ENCODE data around the gene LCMT1. TPM values are rescaled to one million over a fixed set of nuclear protein-coding genes. Genes with fewer than 3 reads are reported as not detected.

Gene LCMT1
- total and polyA plus RNA-seq, 9 of the 15 experiments (the other 6 are each of a cell fraction or from before 2014, with no cell fraction given): 20.0 to 42.8 (median 32.3) TPM

DNA sequence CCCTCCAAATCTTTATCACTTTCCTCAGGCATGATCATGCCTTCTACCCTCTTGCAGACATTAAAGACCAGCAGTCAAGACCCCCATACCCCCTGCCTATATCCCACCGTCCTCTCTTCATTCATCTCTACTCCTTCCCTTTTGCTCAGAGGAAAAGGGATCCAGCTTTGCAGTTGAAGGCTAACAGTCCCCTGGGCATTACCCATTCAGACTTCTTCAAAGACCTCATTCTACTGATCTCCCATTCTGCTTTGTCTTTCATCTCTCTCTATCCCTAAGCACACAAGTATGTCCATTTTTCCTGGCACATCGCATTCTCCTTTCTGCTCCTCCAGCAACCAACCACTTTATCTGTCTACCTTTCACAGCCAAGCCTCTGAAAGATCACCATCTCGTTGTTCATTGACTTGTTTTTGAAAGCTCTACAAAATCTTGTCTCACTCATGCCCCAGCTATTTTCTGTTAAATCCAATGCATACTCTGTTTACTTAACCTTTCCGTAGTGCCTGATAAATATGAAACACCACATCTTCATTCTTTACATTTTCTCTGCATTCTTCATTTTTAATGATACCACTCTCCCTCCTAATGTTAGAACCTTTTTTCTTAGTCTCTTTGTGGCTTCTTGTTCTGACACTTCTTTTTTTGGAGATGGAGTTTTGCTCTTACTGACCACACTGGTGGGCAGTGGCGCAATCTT lies 14.1 kb upstream of the LCMT1 start:
- CTCF ChIA-PET (ENCODE audit: low intra/inter-chr PET ratio): no interaction called here
- POLR2A ChIA-PET: interaction anchor here (0.6 to 1.6 kb wide), 3 partner anchors 8 to 203 kb away, joined by 3 to 5 read pairs (median 3); no protein-coding TSS in a partner anchor

DNA sequence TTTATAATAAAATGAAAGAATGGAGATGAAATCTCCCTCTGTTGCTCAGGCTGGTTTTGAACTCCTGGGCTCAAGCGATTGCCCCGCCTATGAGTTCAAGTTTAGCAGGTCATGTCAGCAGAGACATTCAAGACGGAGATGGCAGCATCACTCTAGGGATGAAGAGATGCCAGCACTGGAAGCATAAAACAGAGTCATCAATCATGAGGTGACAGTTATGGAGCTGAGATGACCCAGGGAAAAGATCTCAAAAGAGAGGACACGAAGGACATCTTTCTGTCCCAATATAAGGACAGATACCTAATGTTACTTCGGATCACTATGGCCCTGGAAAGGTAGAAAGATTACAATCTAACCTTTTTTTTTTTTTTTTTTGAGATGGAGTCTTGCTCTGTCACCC lies 11.0 kb upstream of the LCMT1 start:
- Histone ChIP-seq H3K27ac (ENCODE audit: extremely low read depth, low read depth, low read length) (no peak overlapping the region), H3K9me3 (replicated peaks; ENCODE audit: control insufficient read depth, insufficient read depth, low read depth, low read length) (no peaks in the 10 kb centered on the region), H3K9ac (ENCODE audit: insufficient read depth in 1 of 2, low read depth in 2 of 2, low read length in 2 of 2) (no peak overlapping the region), H3K4me1 (replicated peaks in 1 of 2; ENCODE audit: control insufficient read depth in 2 of 2, insufficient read depth in 2 of 2, low read length in 2 of 2) (peaks cover 0 to under 1% of the 10 kb centered on the region in 2 experiments; a peak in 2 of 5 replicates), H3K4me3 (no peak overlapping the region), H3K4me2 (ENCODE audit: insufficient read depth, low read length) (no peak overlapping the region), H3K36me3 (ENCODE audit: control insufficient read depth, insufficient read depth, low read length) (no peaks in the 10 kb centered on the region), H2AFZ (ENCODE audit: low read depth, low read length) (no peak overlapping the region), H3K27me3 (ENCODE audit: control insufficient read depth in 2 of 2, insufficient read depth in 2 of 2, low read length in 2 of 2) (peaks cover 0 to 3% of the 10 kb centered on the region in 2 experiments; a peak in 1 of 5 replicates), H4K20me1 (replicated peaks; ENCODE audit: control insufficient read depth, insufficient read depth, low read length) (no peaks in the 10 kb centered on the region), H3K9me1 (ENCODE audit: control insufficient read depth, insufficient read depth, low read length) (no peaks in the 10 kb centered on the region), H3K79me2 (ENCODE audit: control insufficient read depth, insufficient read depth, low read length) (no peaks in the 10 kb centered on the region)
- intact Hi-C loops (cut with micrococcal nuclease) (no loop called here), in situ Hi-C loops (cut with MboI) (loop anchor here (10.0 kb wide), 1 partner anchor 196 kb away; no protein-coding TSS in a partner anchor)
- POLR2A ChIA-PET: no interaction called here
- WGBS (ENCODE audit: insufficient coverage, low coverage, missing lambda C conversion rate): 8% methylated on average over 5 of the region's 5 CpGs
- CTCF ChIA-PET (ENCODE audit: low intra/inter-chr PET ratio): no interaction called here
- DNase-seq (ENCODE audit: extremely low read depth in 1 of 4, low spot score in 3 of 4): no peak
- ATAC-seq: no peak
- no TSS peak for BruUV-seq (replicated peaks)
- no peak for FAIRE-seq
- TF ChIP-seq, protein P1, sequence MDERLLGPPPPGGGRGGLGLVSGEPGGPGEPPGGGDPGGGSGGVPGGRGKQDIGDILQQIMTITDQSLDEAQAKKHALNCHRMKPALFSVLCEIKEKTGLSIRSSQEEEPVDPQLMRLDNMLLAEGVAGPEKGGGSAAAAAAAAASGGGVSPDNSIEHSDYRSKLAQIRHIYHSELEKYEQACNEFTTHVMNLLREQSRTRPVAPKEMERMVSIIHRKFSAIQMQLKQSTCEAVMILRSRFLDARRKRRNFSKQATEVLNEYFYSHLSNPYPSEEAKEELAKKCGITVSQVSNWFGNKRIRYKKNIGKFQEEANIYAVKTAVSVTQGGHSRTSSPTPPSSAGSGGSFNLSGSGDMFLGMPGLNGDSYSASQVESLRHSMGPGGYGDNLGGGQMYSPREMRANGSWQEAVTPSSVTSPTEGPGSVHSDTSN (CRISPR knock-in tag; IDR thresholded peaks at IDR 0.05; ENCODE audit: low read depth): no peak
- TF ChIP-seq, protein P1 (tag; conservative IDR thresholded peaks at IDR 0.05; ENCODE audit: low read depth): peak; percentile 78

More for the DNA sequence above, 14.1 kb upstream of the LCMT1 start:
- H3K36me3 ChIP-seq (ENCODE audit: control insufficient read depth, insufficient read depth, low read length): no peaks in the 10 kb centered on the region
- no peak overlapping the region for H3K4me2 ChIP-seq (ENCODE audit: insufficient read depth, low read length)
- intact Hi-C loops (cut with micrococcal nuclease) (no loop called here), in situ Hi-C loops (cut with MboI) (no loop called here)
- no peak for ATAC-seq
- no peak for DNase-seq (ENCODE audit: extremely low read depth in 1 of 4, low spot score in 3 of 4)
- H3K79me2 ChIP-seq (ENCODE audit: control insufficient read depth, insufficient read depth, low read length): no peaks in the 10 kb centered on the region
- H3K27me3 ChIP-seq (ENCODE audit: control insufficient read depth in 2 of 2, insufficient read depth in 2 of 2, low read length in 2 of 2): peaks cover 7 to 12% of the 10 kb centered on the region in 2 experiments; a peak in 3 of 5 replicates
- no TSS peak for BruUV-seq (replicated peaks)
- H3K27ac ChIP-seq (ENCODE audit: extremely low read depth, low read depth, low read length): no peak overlapping the region
- no peak overlapping the region for H2AFZ ChIP-seq (ENCODE audit: low read depth, low read length)
- no peak overlapping the region for H3K9ac ChIP-seq (ENCODE audit: insufficient read depth in 1 of 2, low read depth in 2 of 2, low read length in 2 of 2)
- H3K9me1 ChIP-seq (ENCODE audit: control insufficient read depth, insufficient read depth, low read length): no peaks in the 10 kb centered on the region
- no peaks in the 10 kb centered on the region for H3K4me1 ChIP-seq (replicated peaks in 1 of 2; ENCODE audit: control insufficient read depth in 2 of 2, insufficient read depth in 2 of 2, low read length in 2 of 2)
- H3K4me3 ChIP-seq: no peak overlapping the region
- FAIRE-seq: peak; percentile 52
- H3K9me3 ChIP-seq (replicated peaks; ENCODE audit: control insufficient read depth, insufficient read depth, low read depth, low read length): no peaks in the 10 kb centered on the region
- 11% methylated on average over 5 of the region's 5 CpGs for WGBS (ENCODE audit: insufficient coverage, low coverage, missing lambda C conversion rate)
- TF ChIP-seq CEBPB (tag; IDR thresholded peaks at IDR 0.05) (0 out of 2 replicates have a peak, but pooled peaks have one; percentile 8), NR2C1 (IDR thresholded peaks at IDR 0.05) (no peak), NR2C1 (tag; IDR thresholded peaks at IDR 0.05) (no peak)
- no peaks in the 10 kb centered on the region for H4K20me1 ChIP-seq (replicated peaks; ENCODE audit: control insufficient read depth, insufficient read depth, low read length)

Measured in K562 (cell line).